ENCODE results near the gene UNK.
"Not testable (repeated sequence)": the region's sequence is repeated elsewhere in the genome, so short reads cannot be mapped to it uniquely, and the experiment has no call there.

UNK gene

GRCh38 chr17:75848523-75849278 is 64.1 kb downstream of the UNK start:
- H3K4me3 ChIP-seq (ENCODE audit: low read depth, low read length), result no peak overlapping the region
- ChIA-PET POLR2A (no interaction called here), CTCF (interaction anchor here (0.8 to 6.3 kb wide), 16 partner anchors 8 to 95 kb away, joined by 3 to 52 read pairs (median 4); partner anchors contain the start of gene TRIM47)
- DNase-seq (ENCODE audit: low read depth, low spot score), result no peak
- TF ChIP-seq CTCF (IDR thresholded peaks at IDR 0.05; ENCODE audit: insufficient read depth, low read length, missing control alignments), result peak; percentile 61

GRCh38 chr17:75849279-75849646 is 64.7 kb downstream of the UNK start:
- ChIA-PET POLR2A (no interaction called here), CTCF (interaction anchor here (1.1 to 6.3 kb wide), 8 partner anchors 8 to 96 kb away, joined by 3 to 52 read pairs (median 4); no protein-coding TSS in a partner anchor)
- no peak for DNase-seq (ENCODE audit: low read depth, low spot score)
- no peak for TF ChIP-seq CTCF (IDR thresholded peaks at IDR 0.05; ENCODE audit: insufficient read depth, low read length, missing control alignments)
- H3K4me3 ChIP-seq (ENCODE audit: low read depth, low read length), result no peak overlapping the region

- H3K4me3 ChIP-seq (ENCODE audit: low read depth, low read length), result no peak overlapping the region
- CTCF ChIA-PET, result interaction anchor here (1.1 to 6.3 kb wide), 7 partner anchors 9 to 96 kb away, joined by 3 to 52 read pairs (median 4); no protein-coding TSS in a partner anchor
- POLR2A ChIA-PET, result no interaction called here
- TF ChIP-seq CTCF (IDR thresholded peaks at IDR 0.05; ENCODE audit: insufficient read depth, low read length, missing control alignments), result no peak
- no peak for DNase-seq (ENCODE audit: low read depth, low spot score)
These were observed 65.1 kb downstream of the UNK start for GRCh38 chr17:75849724-75850123.

GRCh38 chr17:75850928-75851692 is 66.5 kb downstream of the UNK start:
- CTCF ChIA-PET, result interaction anchor here (0.8 to 2.0 kb wide), 4 partner anchors 10 to 98 kb away, joined by 3 to 6 read pairs (median 3); partner anchors contain the start of gene GALK1

GRCh38 chr17:75851693-75851991 is 67.0 kb downstream of the UNK start:
- DNase-seq (ENCODE audit: low read depth, low spot score); POLR2A ChIA-PET; H3K4me3 ChIP-seq (ENCODE audit: low read depth, low read length): not testable (repeated sequence)
- CTCF ChIA-PET, result interaction anchor here (0.8 to 1.2 kb wide), 3 partner anchors 24 to 98 kb away, joined by 3 read pairs; partner anchors contain the start of gene GALK1

More at GRCh38 chr17:75850928-75851692, 66.5 kb downstream of the UNK start:
- POLR2A ChIA-PET, result no interaction called here
- no peak overlapping the region for H3K4me3 ChIP-seq (ENCODE audit: low read depth, low read length)
- DNase-seq (ENCODE audit: low read depth, low spot score), result no peak
- TF ChIP-seq CTCF (IDR thresholded peaks at IDR 0.05; ENCODE audit: insufficient read depth, low read length, missing control alignments), result no peak

- TF ChIP-seq CTCF (IDR thresholded peaks at IDR 0.05; ENCODE audit: insufficient read depth, low read length, missing control alignments), result no peak
- POLR2A ChIA-PET, result interaction anchor here (0.6 kb wide), 2 partner anchors 38 to 66 kb away, joined by 3 read pairs; no protein-coding TSS in a partner anchor
- CTCF ChIA-PET, result interaction anchor here (1.0 to 4.5 kb wide), 6 partner anchors 9 to 100 kb away, joined by 4 to 52 read pairs (median 6); partner anchors contain the start of genes TRIM47, TRIM65 and UNC13D
- DNase-seq (ENCODE audit: low read depth, low spot score), result no peak
- H3K4me3 ChIP-seq (ENCODE audit: low read depth, low read length), result no peak overlapping the region
These were observed 68.8 kb downstream of the UNK start for GRCh38 chr17:75853433-75853832.
